ENCODE results near the gene NUCB1. TPM values are rescaled to one million over a fixed set of nuclear protein-coding genes. Genes with fewer than 3 reads are reported as not detected.

Gene NUCB1
- total RNA-seq: 193 and 203 TPM in 2 replicates

GRCh38 chr19:48899781-48900476, at the start of gene NUCB1:
TSS of gene NUCB1 (plus strand) at chr19:48900312. CDS start at chr19:48900797, 485 bp downstream.

GRCh38 chr19:48868114-48868886, 31.8 kb upstream of the NUCB1 start, which contains the start of gene PLEKHA4:
TSS of gene PLEKHA4 (minus strand) at chr19:48868617. CDS start at chr19:48867620, 997 bp downstream.

GRCh38 chr19:48872182-48872883, 27.8 kb upstream of the NUCB1 start, which contains the start of gene PPP1R15A:
TSS of gene PPP1R15A (plus strand) at chr19:48872421. CDS start at chr19:48873234, 813 bp downstream.

GRCh38 chr19:48933382-48933932, 33.3 kb downstream of the NUCB1 start, which contains the start of gene DHDH:
TSS of gene DHDH (plus strand) at chr19:48933699. CDS start at chr19:48933722, 23 bp downstream.

GRCh38 chr19:48954595-48955307, 54.6 kb downstream of the NUCB1 start, which contains the start of gene BAX:
TSS of gene BAX (plus strand) at chr19:48954875. CDS start at chr19:48954929, 54 bp downstream.

GRCh38 chr19:48965040-48965805, 65.1 kb downstream of the NUCB1 start, which contains the start of gene FTL:
TSS of gene FTL (plus strand) at chr19:48965309. CDS start at chr19:48965508, 199 bp downstream.

Small RNAs within 50 kb of the gene (small RNA-seq; reads per million reads assigned to genes)
- not detected for gene AC026803.1

Other genes starting within 250 kb of the NUCB1 start
- gene NTN5, start 227.3 kb upstream of the NUCB1 start, total RNA-seq: not detected in 2 replicates
- not detected in 2 replicates for gene FUT2, start 204.3 kb upstream of the NUCB1 start, total RNA-seq
- 0.27 and 0.43 TPM in 2 replicates for gene MAMSTR, start 180.6 kb upstream of the NUCB1 start, total RNA-seq
- 59.7 and 82.9 TPM in 2 replicates for gene RASIP1, start 159.7 kb upstream of the NUCB1 start, total RNA-seq
- gene IZUMO1, start 153.4 kb upstream of the NUCB1 start, total RNA-seq: 0.40 and 0.43 TPM in 2 replicates
- gene FUT1, start 147.7 kb upstream of the NUCB1 start, total RNA-seq: 5.5 and 7.2 TPM in 2 replicates
- gene FGF21, start 144.8 kb upstream of the NUCB1 start, total RNA-seq: not detected in 2 replicates
- 34.8 and 44.5 TPM in 2 replicates for gene BCAT2, start 89.3 kb upstream of the NUCB1 start, total RNA-seq
- 2.7 and 6.2 TPM in 2 replicates for gene HSD17B14, start 63.8 kb upstream of the NUCB1 start, total RNA-seq
- gene PLEKHA4, start 31.7 kb upstream of the NUCB1 start, total RNA-seq: 4.4 and 5.6 TPM in 2 replicates
- gene PPP1R15A, start 27.9 kb upstream of the NUCB1 start, total RNA-seq: 35.7 and 43.0 TPM in 2 replicates
- gene TULP2, start 1.6 kb upstream of the NUCB1 start, total RNA-seq: 0.40 TPM in 1 of 2 replicates, not detected in the other
- gene DHDH, start 33.4 kb downstream of the NUCB1 start, total RNA-seq: not detected in 2 replicates
- gene BAX, start 54.6 kb downstream of the NUCB1 start, total RNA-seq: 81.7 and 89.2 TPM in 2 replicates
- gene FTL, start 65.0 kb downstream of the NUCB1 start, total RNA-seq: 1,330 and 1,646 TPM in 2 replicates
- gene GYS1, start 93.0 kb downstream of the NUCB1 start, total RNA-seq: 45.9 and 46.9 TPM in 2 replicates
- gene RUVBL2, start 93.6 kb downstream of the NUCB1 start, total RNA-seq: 152 and 220 TPM in 2 replicates
- gene LHB, start 116.8 kb downstream of the NUCB1 start, total RNA-seq: not detected in 2 replicates
- gene CGB3, start 124.0 kb downstream of the NUCB1 start, total RNA-seq: not detected in 2 replicates
- not detected in 2 replicates for gene CGB2, start 131.6 kb downstream of the NUCB1 start, total RNA-seq
- not detected in 2 replicates for gene CGB1, start 136.6 kb downstream of the NUCB1 start, total RNA-seq
- gene CGB5, start 143.5 kb downstream of the NUCB1 start, total RNA-seq: 0.22 TPM in 1 of 2 replicates, not detected in the other
- gene CGB8, start 148.8 kb downstream of the NUCB1 start, total RNA-seq: not detected in 2 replicates
- gene CGB7, start 157.4 kb downstream of the NUCB1 start, total RNA-seq: 0.13 and 0.29 TPM in 2 replicates
- gene NTF4, start 164.5 kb downstream of the NUCB1 start, total RNA-seq: not detected in 2 replicates
- not detected in 2 replicates for gene KCNA7, start 172.4 kb downstream of the NUCB1 start, total RNA-seq
- 169 and 205 TPM in 2 replicates for gene SNRNP70, start 185.1 kb downstream of the NUCB1 start, total RNA-seq
- gene LIN7B, start 214.1 kb downstream of the NUCB1 start, total RNA-seq: 0.93 and 1.1 TPM in 2 replicates
- gene C19orf73, start 218.8 kb downstream of the NUCB1 start, total RNA-seq: 0.80 and 0.93 TPM in 2 replicates
- 1.7 and 3.2 TPM in 2 replicates for gene PPFIA3, start 219.2 kb downstream of the NUCB1 start, total RNA-seq